BJ (cell line): ENCODE data around the gene CFAP43. TPM values are rescaled to one million over a fixed set of nuclear protein-coding genes. Genes with fewer than 3 reads are reported as not detected.

ENCODE experiments used
- CTCF ChIA-PET: fragments of 350-600 bp; formaldehyde crosslinking; extraction: SDS; loops from one replicate; lab custom pipeline; 2021; ENCODE audit warnings: antibody characterized with exemption, inconsistent platforms; lab: Yijun Ruan, JAX
- POLR2A ChIA-PET: fragments of 300-600 bp; sonication (Branson Sonifier 250); formaldehyde crosslinking; extraction: SDS; loops from one replicate; lab custom pipeline; 2021; ENCODE audit warnings: antibody characterized with exemption; lab: Charles Lee
- DNase-seq: peaks from one replicate; pipeline ENCODE4 v3.0.0-alpha.2; 2011; ENCODE audit warnings: low read depth
- H3K27me3 ChIP-seq: 2 replicates; pipeline ENCODE4 v1.6.0; 2011; ENCODE audit warnings: low read length; ENCODE audit not compliant: control insufficient read depth, insufficient read depth
- H3K36me3 ChIP-seq: 2 replicates; pipeline ENCODE4 v1.5.1; 2011; ENCODE audit warnings: low read length; ENCODE audit not compliant: control insufficient read depth, insufficient read depth
- H3K4me3 ChIP-seq: 2 replicates; pipeline ENCODE4 v1.5.1; 2011; ENCODE audit warnings: low read depth, mild to moderate bottlenecking, control low read depth, low read length
- polyA plus RNA-seq: library from polyadenylated mRNA; depleted of rRNA; stranded (reverse); fragments of >200 nt; gene quantifications from 2 replicates; pipeline ENCODE4 v1.2.3, GENCODE V29; 2011
- TF ChIP-seq, protein P1 (sequence below): IDR thresholded peaks from 2 replicates; pipeline ENCODE4 v1.5.1; 2011; ENCODE audit warnings: low read depth, mild to moderate bottlenecking, control low read depth, inconsistent platforms, low read length, moderate library complexity; ENCODE audit not compliant: insufficient read depth

The CFAP43 gene
- polyA plus RNA-seq, 1 experiment, result 0.05 TPM

DNA sequence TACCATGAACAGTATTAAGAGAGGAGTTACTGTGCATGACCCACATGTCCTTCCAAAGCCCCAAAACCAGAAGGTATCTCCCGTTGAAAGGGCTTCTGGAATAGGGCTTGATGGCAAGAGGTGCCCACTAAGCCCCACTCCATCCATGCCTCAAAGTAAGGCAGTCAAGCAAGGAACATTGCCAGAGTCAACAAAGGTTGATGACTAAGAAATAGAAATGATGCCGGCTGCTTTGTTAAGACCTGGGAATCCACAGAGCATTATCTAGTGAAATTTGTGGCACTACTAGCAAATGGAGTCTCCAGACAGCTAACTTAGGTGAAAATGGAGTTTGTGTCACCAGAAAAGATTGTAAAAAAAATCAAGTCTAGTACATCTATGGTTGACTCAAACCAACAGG is 104.0 kb downstream of the CFAP43 start:
- no peak for DNase-seq
- POLR2A ChIA-PET, result no interaction called here
- CTCF ChIA-PET, result interaction anchor here (1.1 kb wide), 1 partner anchor 74 kb away, joined by 3 read pairs; no protein-coding TSS in a partner anchor

DNA sequence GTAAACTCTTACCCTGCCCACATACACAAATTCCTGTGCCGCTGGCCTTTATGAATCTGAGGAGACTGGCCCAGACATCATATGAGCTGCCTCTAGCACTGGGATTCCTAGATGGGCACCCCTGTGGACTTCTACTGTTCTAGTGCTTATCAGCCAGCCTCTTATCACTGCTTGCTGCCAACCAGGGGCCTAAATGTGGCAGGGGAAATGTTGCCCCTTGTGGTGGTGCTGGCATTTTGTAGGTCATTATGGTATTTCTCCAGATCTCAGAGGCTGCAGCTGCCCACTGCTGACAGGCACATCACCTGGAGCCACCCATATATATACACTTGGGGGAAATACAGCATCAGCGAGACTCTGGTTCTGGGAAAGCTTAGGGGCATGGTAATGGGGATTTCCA is 104.8 kb downstream of the CFAP43 start:
- no peak overlapping the region for H3K4me3 ChIP-seq
- ChIA-PET CTCF (interaction anchor here (0.9 to 2.1 kb wide), 5 partner anchors 12 to 239 kb away, joined by 3 to 6 read pairs (median 3); no protein-coding TSS in a partner anchor), POLR2A (no interaction called here)
- H3K36me3 ChIP-seq, result no peaks in the 10 kb centered on the region
- TF ChIP-seq, protein P1, sequence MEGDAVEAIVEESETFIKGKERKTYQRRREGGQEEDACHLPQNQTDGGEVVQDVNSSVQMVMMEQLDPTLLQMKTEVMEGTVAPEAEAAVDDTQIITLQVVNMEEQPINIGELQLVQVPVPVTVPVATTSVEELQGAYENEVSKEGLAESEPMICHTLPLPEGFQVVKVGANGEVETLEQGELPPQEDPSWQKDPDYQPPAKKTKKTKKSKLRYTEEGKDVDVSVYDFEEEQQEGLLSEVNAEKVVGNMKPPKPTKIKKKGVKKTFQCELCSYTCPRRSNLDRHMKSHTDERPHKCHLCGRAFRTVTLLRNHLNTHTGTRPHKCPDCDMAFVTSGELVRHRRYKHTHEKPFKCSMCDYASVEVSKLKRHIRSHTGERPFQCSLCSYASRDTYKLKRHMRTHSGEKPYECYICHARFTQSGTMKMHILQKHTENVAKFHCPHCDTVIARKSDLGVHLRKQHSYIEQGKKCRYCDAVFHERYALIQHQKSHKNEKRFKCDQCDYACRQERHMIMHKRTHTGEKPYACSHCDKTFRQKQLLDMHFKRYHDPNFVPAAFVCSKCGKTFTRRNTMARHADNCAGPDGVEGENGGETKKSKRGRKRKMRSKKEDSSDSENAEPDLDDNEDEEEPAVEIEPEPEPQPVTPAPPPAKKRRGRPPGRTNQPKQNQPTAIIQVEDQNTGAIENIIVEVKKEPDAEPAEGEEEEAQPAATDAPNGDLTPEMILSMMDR, result 0 out of 2 replicates have a peak, but pooled peaks have one; percentile 11
- H3K27me3 ChIP-seq, result no peaks in the 10 kb centered on the region
- no peak for DNase-seq

More for the DNA sequence above, 104.0 kb downstream of the CFAP43 start:
- H3K27me3 ChIP-seq, result no peaks in the 10 kb centered on the region
- TF ChIP-seq, protein P1, result no peak
- no peak overlapping the region for H3K4me3 ChIP-seq
- no peaks in the 10 kb centered on the region for H3K36me3 ChIP-seq

DNA sequence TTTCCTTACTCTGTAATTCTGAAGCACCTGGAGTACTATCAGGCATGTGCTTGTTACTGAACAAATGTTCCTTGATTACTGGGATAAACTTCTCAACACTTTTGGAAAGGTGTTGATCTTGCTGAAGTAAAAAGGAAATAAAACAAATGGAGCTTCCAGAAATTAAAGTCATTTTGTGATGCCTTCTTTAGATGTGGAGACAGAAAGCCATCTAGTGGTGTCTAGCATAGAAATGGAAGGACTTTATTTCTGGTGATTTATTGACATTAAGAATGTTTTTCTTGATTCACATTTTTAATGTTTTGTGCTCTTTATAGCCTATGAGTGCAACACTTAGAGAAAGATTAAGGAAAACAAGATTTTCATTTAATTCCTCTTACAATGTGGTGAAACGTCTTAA is 108.8 kb downstream of the CFAP43 start:
- CTCF ChIA-PET, result interaction anchor here (0.9 to 4.8 kb wide), 11 partner anchors 11 to 411 kb away, joined by 3 to 50 read pairs (median 5); no protein-coding TSS in a partner anchor
- no peaks in the 10 kb centered on the region for H3K36me3 ChIP-seq
- TF ChIP-seq, protein P1, result peak; percentile 38
- no peak overlapping the region for H3K4me3 ChIP-seq
- H3K27me3 ChIP-seq, result no peaks in the 10 kb centered on the region
- POLR2A ChIA-PET, result no interaction called here
- DNase-seq, result no peak

DNA sequence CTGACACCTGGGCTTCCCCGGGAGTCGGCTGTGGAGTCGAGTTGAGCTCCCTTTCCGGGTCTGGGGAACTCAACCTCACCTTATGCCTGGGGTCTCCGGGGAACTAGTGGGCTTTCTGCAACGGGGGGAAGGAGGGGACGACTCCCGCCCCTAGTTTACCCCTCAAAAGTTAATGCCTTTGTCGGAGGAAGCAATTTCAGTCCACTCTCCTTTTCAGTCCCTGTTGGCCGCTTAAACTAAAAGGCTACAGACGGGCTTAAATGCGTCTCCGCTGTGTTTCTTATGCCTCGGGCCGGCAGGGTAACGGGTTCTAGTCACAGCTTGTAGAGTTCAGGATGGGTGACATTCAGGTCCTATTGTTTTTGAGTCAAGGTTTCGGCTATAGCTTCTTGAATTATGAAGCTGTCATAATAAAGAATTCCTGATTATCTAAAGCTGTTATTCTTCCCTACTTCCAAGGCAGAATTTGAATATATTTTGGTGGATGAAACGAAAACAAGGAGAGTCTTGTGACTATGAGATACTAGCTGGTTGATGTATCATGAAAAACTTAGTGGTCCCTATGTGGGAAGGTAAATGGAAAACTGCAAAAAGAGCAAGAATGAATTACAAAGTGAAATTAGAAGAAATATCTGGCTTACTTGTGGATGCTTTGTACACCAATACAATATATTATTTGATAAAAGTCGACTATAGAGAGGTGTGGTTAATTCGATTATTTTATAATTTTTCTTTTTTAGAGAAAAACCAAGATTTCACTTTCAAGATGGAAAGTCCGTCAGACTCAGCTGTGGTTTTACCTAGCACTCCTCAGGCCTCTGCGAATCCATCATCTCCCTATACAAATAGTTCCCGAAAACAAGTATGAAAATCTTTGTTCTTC is 109.7 kb downstream of the CFAP43 start:
- H3K36me3 ChIP-seq, result no peaks in the 10 kb centered on the region
- no peak for DNase-seq
- peak overlapping the region; percentile 64 for H3K4me3 ChIP-seq
- TF ChIP-seq, protein P1, result no peak
- ChIA-PET CTCF (interaction anchor here (0.7 to 4.8 kb wide), 20 partner anchors 8 to 410 kb away, joined by 3 to 50 read pairs (median 4); no protein-coding TSS in a partner anchor), POLR2A (interaction anchor here (1.8 kb wide), 1 partner anchor 13 kb away, joined by 22 read pairs; no protein-coding TSS in a partner anchor)
- H3K27me3 ChIP-seq, result no peaks in the 10 kb centered on the region

DNA sequence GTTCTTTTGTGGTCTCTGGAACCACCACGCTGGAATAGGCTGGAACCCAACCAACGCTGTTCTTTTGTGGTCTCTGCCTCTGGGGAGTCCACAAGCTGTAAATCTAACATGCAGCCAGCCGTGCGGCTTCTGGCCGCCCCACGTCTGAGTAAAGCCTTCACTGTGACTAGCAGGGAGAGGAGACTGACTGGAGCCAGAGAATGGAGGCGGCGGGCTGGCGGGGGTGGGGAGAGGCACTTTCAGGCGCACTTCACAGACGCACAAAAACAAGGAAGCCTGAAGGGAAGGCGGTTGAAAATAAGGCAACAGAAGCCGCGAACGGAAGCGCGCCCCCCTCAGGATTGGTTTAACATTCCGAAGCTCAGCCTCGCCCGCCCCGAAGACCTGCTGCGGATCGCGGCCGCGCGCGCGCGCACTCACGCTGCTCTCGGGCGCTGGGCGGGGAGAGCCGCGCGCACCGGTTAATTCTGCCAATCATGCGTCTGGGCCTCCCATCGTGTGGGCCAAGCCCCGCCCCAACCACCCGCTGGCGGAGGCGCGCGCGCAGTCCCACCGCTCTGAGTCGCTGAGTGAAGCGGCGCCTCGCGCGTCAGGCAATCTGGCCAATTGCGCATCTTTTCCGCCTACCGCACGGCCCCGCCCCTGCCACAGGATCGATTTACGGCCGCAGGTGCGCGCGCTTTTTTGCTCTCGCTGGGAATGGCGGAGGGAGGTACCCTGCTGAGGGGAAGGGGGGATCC is 110.5 kb downstream of the CFAP43 start, which contains the start of gene SFR1:
Gene SFR1, plus strand, starts transcription at position 687 of the 740 bp plus-strand sequence. Its CDS starts 13 bp downstream, at position 700.
- POLR2A ChIA-PET, result interaction anchor here (1.8 kb wide), 1 partner anchor 12 kb away, joined by 22 read pairs; no protein-coding TSS in a partner anchor
- CTCF ChIA-PET, result interaction anchor here (0.7 to 4.8 kb wide), 22 partner anchors 9 to 267 kb away, joined by 3 to 50 read pairs (median 4); no protein-coding TSS in a partner anchor

More for the DNA sequence above, 110.5 kb downstream of the CFAP43 start, which contains the start of gene SFR1:
- TF ChIP-seq, protein P1, result peak; percentile 60
- peak; percentile 94 for DNase-seq
- Histone ChIP-seq H3K4me3 (peak within 1 kb of the TSS; percentile 70), H3K27me3 (no peaks in the 10 kb centered on the region), H3K36me3 (no peaks in the 10 kb centered on the region)
